Tibial artery (tissue), 4 donors: Measurements from ENCODE around the gene KIAA0930.

Experiments used
- DNase-seq, 2 donors: peaks; one replicate each; pipeline ENCODE4 v3.0.0-alpha.2; 2019
- H3K27ac ChIP-seq, 2 donors: fragments of 200-600 bp; sonication (generic) in 1 of 2; 1 replicate in 1 of 2; 2 replicates in 1 of 2; pipeline ENCODE4 v1.5.1; 2018 to 2019; ENCODE audit warnings: mild to moderate bottlenecking in 1 of 2
- H3K27me3 ChIP-seq, 2 donors: fragments of 200-600 bp; sonication (generic) in 1 of 2; one replicate each; pipeline versions ENCODE4 v1.5.1 to v1.6.0; 2016 to 2019
- H3K36me3 ChIP-seq, 3 donors: fragments of 200-600 bp; sonication (generic) in 2 of 3; one replicate each; pipeline ENCODE4 v1.5.1; 2016 to 2019; ENCODE audit warnings: mild to moderate bottlenecking in 2 of 3
- H3K4me1 ChIP-seq, 4 donors: fragments of 200-600 bp; sonication (generic) in 2 of 4; 1 replicate in 3 of 4; 2 replicates in 1 of 4; pipeline ENCODE4 v1.5.1; 2016 to 2019
- H3K4me3 ChIP-seq, 2 donors: fragments of 200-600 bp; sonication (generic) in 1 of 2; 1 replicate in 1 of 2; 2 replicates in 1 of 2; pipeline ENCODE4 v1.5.1; 2018 to 2019; ENCODE audit warnings: mild to moderate bottlenecking in 2 of 2
- H3K9me3 ChIP-seq, 3 donors: fragments of 200-600 bp; sonication (generic) in 1 of 3; one replicate each; pipeline ENCODE4 v1.5.1; 2016 to 2019
- intact Hi-C: fragments of 100-400 bp; cut with DNase I; formaldehyde crosslinking; loops from one replicate; pipeline ENCODE4 v1.15.0; 2023; ENCODE audit warnings: low total_unique reads
- TF ChIP-seq, protein P1 (sequence below), 2 experiments: fragments of 200-600 bp in 1 of 2; fragments of 450-650 bp in 1 of 2; IDR thresholded peaks; one replicate each; pipeline ENCODE4 v1.5.1; 2017 to 2019; ENCODE audit warnings: antibody characterized with exemption in 2 of 2, mild to moderate bottlenecking in 1 of 2, moderate library complexity in 1 of 2

The KIAA0930 gene

DNA sequence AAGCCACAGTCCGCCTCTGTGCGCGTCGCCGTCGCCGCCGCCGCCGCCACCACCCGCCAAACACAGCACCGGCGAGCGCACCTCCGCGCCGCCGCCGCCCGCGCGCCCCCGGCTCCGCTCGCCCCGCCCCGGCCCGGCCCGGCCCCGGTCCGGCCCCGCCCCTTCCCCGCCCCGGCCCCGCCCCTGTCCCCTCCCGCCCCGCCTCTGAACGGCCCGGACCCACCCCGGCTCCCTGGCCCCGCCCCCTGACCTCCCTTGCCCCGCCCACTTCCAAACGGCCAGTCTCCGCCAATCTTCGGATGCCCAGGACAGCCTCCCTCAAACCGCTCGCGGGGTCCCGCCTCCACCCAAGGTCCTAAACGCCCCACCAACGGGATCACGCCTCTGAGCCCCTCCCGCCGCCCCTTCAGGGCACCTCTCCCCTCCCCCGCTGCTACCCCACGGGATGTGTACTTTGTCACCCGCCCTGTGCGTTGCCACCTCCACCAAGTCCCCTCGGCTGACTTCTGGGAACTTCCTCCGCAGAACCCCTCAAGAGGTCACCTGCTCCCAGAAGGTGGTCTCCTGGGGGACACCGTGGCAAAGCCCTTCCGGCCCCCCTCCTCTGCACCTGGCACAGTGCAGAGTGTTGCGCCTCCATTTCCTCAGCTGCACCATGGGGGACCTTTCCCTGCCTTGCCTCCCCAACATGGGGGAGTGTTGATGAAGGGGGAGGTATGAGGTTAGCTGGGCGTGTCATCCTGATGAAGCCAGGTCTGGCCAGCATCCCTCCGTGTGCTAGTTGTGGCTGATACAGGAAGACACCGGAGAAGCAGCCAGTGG lies at the start of gene KIAA0930:
Gene KIAA0930 (minus strand): TSS at position 85 of the 822 bp plus-strand sequence. CDS start 191 bp downstream, outside the sequence.
- Histone ChIP-seq H3K4me1 (peaks cover 0 to 24% (median 18%) of the 10 kb centered on the region in 4 donors), H3K27ac (peak within 1 kb of the TSS; percentile 72 to 84), H3K36me3 (peaks cover 0 to 9% (median 0%) of the 10 kb centered on the region in 3 donors), H3K4me3 (peak within 1 kb of the TSS; percentile 73 to 84), H3K9me3 (no peaks in the 10 kb centered on the region), H3K27me3 (no peaks in the 10 kb centered on the region)
- peak; percentile 75 to 91 for DNase-seq
- intact Hi-C loops = loop anchor here (1.0 kb wide), 1 partner anchor 68 kb away; the partner anchor contains the start of gene FAM118A
- TF ChIP-seq, protein P1, sequence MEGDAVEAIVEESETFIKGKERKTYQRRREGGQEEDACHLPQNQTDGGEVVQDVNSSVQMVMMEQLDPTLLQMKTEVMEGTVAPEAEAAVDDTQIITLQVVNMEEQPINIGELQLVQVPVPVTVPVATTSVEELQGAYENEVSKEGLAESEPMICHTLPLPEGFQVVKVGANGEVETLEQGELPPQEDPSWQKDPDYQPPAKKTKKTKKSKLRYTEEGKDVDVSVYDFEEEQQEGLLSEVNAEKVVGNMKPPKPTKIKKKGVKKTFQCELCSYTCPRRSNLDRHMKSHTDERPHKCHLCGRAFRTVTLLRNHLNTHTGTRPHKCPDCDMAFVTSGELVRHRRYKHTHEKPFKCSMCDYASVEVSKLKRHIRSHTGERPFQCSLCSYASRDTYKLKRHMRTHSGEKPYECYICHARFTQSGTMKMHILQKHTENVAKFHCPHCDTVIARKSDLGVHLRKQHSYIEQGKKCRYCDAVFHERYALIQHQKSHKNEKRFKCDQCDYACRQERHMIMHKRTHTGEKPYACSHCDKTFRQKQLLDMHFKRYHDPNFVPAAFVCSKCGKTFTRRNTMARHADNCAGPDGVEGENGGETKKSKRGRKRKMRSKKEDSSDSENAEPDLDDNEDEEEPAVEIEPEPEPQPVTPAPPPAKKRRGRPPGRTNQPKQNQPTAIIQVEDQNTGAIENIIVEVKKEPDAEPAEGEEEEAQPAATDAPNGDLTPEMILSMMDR (IDR thresholded peaks at IDR 0.05) = no peak

DNA sequence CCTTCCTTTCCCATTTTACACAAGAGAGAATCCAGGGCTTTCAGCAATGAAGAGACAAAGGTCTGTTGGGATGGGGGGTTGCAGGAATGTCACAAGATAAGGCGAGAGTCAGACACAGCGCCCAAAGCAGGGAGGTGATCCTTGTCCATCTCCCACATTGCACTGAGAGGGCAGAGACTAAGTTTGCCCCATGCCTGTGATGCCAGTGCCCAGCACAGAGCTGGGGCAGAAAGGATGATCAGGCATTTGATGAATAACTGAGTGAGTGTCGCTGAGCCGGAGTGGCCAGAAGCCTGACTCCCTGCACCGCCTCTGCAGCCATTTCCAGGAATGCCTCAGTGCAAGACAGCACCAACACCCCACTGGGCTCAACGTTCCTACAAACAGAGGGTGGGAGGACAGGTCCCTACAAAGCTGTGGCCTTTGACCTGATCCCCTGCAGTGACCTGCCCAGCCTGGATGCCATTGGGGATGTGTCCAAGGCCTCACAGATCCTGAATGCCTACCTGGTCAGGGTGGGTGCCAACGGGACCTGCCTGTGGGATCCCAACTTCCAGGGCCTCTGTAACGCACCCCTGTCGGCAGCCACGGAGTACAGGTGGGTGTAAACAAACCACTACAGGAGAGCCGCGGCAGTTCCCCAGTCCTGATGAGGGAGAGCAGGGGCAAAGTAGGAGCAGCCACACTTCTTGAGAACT lies 46.3 kb upstream of the KIAA0930 start:
- no peak overlapping the region for H3K4me3 ChIP-seq
- H3K9me3 ChIP-seq = no peaks in the 10 kb centered on the region
- intact Hi-C loops = no loop called here

DNA sequence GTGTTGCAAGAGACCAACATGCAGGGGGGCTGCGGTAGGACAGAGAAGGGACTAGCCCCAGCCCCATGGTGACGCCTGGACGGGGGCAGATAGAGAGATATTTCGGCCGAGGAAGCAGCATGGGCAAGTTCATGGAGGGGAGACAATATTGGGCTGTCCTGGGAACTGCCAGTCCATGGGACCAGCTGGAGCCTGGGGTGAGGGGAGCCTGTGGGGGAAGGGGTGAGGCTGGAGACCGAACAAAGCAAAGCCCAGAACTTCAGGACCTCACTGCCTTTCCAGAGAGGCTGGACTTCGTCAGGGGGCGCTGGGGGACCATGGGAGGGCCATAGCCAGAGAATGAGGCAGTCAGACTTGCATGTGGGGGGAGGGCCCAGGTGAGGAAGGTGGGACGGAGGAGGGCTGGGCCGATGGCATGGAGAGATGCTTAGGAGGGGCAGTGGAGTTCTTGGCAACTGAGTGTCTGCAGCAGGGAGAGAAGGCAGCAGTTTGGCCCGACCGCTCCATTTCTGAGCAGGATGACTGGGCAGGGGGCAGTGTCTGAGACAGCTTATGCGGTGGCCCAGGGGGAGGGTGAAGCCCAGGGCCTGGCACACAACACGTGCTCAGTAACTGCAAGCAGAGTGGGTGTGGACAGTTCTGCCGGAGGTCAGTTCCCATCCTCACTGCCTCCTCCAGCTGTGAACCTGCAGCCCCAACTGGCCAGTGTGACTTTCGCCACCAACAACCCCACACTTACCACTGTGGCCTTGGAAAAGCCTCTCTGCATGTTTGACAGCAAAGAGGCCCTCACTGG lies 44.8 kb upstream of the KIAA0930 start:
- peaks cover 0 to 40% of the 10 kb centered on the region in 2 donors for H3K27me3 ChIP-seq
- H3K9me3 ChIP-seq = no peaks in the 10 kb centered on the region
- peak overlapping the region in 1 of 2 donors; percentile 4 for H3K27ac ChIP-seq
- intact Hi-C loops = no loop called here
- no peak for DNase-seq
- H3K4me3 ChIP-seq = peak overlapping the region in 1 of 2 donors; percentile 40
- TF ChIP-seq, protein P1 (IDR thresholded peaks at IDR 0.05) = no peak
- peaks cover 0 to 24% (median 12%) of the 10 kb centered on the region in 4 donors for H3K4me1 ChIP-seq
- no peaks in the 10 kb centered on the region for H3K36me3 ChIP-seq

More for the DNA sequence above, 46.3 kb upstream of the KIAA0930 start:
- Histone ChIP-seq H3K27ac (no peak overlapping the region), H3K4me1 (peaks cover 0 to 21% (median 12%) of the 10 kb centered on the region in 4 donors), H3K36me3 (no peaks in the 10 kb centered on the region), H3K27me3 (peaks cover 0 to 52% of the 10 kb centered on the region in 2 donors)
- TF ChIP-seq, protein P1 (IDR thresholded peaks at IDR 0.05) = no peak
- no peak for DNase-seq

DNA sequence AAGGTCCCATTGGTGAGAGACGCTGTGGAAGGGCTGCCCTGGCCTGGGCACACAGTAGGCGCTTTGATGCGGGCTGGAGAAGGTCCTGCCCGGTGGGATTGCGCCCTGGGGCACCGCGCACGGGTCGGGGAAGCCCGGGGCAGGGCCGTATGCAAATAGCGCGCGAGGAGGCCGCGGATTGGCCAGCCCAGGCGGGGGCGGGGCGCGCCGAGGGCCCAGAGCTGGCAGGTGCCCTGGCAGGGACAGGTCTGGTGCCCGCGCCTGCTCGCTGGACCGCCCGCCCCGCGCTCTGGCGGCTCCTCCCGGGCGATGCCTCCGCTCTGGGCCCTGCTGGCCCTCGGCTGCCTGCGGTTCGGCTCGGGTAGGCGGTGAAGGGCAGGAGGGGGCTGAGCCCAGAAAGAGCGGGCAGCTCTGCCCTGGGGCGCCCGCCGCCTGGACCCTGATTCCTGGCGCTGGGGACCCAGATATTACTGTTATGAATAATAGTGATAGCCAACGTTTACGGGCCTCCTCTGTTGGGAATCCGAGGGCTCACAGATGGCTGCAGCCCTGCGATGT lies 44.1 kb upstream of the KIAA0930 start, which contains the start of gene UPK3A:
Gene UPK3A (plus strand): TSS at position 245 of the 558 bp plus-strand sequence. CDS start 65 bp downstream, at position 310.
- H3K9me3 ChIP-seq = no peaks in the 10 kb centered on the region
- no peaks in the 10 kb centered on the region for H3K36me3 ChIP-seq
- H3K4me1 ChIP-seq = peaks cover 0 to 30% (median 12%) of the 10 kb centered on the region in 4 donors
- H3K4me3 ChIP-seq = peak within 1 kb of the TSS; percentile 14 to 40
- peak; percentile 42 to 81 for DNase-seq
- intact Hi-C loops = no loop called here
- H3K27me3 ChIP-seq = peaks cover 0 to 34% of the 10 kb centered on the region in 2 donors
- TF ChIP-seq, protein P1 (IDR thresholded peaks at IDR 0.05) = no peak
- H3K27ac ChIP-seq = peak within 1 kb of the TSS in 1 of 2 donors; percentile 4

DNA sequence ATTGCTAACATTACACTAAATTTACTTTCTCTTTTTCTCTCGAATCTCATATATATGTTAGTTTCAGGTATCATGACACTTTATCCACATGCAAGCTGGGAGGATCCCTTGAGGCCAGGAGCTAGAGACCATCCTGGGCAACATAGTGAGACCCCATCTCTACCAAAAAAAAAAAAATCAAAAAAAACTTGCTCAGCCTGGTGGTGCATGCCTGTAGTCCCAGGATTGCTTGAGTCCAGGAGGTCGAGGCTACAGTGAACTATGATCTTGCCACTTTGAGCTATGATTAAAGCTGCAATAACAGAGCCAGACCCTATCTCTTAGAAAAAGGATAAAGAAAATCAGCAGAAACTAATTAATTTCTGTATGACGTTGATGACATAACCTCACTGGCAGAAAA lies 40.3 kb upstream of the KIAA0930 start:
- peaks cover 0 to 16% of the 10 kb centered on the region in 2 donors for H3K27me3 ChIP-seq
- DNase-seq = no peak
- H3K4me1 ChIP-seq = peaks cover 0 to 39% (median 15%) of the 10 kb centered on the region in 4 donors
- intact Hi-C loops = no loop called here
- H3K4me3 ChIP-seq = no peak overlapping the region
- no peaks in the 10 kb centered on the region for H3K9me3 ChIP-seq
- TF ChIP-seq, protein P1 (IDR thresholded peaks at IDR 0.05) = no peak
- H3K27ac ChIP-seq = no peak overlapping the region
- no peaks in the 10 kb centered on the region for H3K36me3 ChIP-seq
